ENCODE measurements around the gene TSPAN32.
"Not testable (repeated sequence)": the region's sequence is repeated elsewhere in the genome, so short reads cannot be mapped to it uniquely, and the experiment has no call there.

TSPAN32 gene

DNA sequence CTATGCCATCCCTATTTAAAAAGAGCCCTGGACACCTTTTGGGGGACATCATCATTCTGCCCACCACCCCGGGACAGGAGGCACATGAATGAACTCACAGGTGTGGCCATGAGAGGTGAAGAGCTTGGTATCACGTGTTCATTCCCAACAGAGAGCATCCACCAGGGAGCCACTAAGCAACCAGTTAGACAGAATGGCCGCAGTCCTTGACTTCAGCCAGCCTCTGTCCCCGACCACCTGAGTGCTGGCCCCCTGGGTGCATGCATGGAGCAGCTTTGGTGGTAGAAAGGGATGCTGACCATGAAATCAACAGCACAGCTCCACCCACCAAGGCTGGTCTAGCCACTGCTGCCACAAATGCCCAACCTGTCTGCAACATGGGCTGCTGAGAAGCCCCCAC is 44.2 kb downstream of the TSPAN32 start:
- DNase-seq = no peak

DNA sequence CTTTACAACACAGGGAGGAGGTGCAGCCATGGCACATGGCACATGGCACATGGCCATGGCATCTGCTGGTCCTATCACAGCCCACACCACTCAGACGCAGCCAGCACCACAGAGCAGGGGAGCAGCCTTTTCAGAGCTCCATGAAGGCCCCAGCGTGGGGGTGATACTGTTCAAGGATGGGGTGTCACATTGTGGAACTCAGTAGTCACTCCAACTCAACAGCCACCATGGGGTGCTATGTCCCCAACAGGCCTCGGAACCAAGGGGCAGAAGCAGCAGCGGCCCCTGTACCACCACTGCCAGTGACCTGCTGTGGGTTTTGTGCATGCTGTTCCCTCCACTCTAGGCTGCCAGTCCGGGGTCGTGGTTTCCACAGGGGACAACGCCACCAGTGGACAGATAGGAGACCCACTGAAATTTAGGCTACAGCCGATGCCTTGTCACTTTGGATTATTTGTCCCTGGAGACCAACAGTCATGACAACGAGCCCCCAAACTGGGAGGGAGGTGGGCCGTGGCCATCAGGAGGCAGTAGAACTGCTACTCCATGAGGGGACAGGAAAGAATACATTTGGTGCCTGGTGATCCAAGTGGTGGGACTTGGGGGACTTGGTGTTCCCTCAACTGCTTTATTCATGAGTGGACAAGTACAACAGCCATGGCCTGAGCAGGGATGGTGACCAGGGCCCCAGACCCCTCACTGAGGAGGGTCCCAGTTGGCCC is 44.9 kb downstream of the TSPAN32 start:
- no peak for DNase-seq

DNA sequence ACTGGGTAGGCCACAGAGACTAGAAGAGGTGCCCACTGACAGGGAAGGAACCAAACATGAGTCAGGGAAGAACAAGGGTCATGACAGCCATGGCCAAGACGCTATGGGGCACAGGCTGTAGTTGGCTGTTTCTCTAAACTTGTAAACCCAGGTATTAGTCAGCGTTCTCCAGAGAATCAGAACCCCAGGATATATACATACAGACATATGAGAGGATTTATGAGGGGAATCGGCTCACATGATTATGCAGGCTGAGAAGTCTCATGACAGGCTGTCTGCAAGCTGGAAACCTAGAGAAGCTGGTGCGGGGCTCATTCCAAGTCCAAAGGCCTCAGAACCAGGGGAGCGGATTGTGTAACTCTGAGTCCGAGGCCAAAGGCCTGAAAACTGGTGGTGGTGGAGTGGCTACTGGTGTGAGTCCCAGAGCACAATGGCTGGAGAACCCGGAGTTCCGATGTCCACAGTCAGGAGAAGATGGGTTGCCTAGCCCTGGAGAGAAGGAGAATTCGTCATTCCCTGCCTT is 45.6 kb downstream of the TSPAN32 start:
- no peak for DNase-seq

DNA sequence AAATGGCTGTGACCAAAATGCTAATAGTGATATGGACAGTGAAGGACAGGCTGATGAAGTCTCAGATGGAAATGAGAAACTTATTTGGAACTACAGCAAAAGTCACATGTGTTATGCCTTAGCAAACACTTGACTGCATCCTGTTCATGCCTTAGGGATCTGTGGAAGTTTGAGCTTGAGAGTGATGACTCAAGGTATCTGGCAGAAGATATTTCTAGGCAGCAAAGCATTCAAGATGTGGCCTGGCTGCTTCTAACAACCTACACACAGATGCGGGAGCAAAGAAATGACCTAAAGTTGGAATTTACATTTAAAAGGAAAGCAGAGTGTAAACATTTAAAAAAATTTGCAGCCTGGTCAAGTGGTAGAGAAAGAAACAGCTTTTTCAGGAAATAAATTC is 47.2 kb downstream of the TSPAN32 start:
- DNase-seq = no peak

DNA sequence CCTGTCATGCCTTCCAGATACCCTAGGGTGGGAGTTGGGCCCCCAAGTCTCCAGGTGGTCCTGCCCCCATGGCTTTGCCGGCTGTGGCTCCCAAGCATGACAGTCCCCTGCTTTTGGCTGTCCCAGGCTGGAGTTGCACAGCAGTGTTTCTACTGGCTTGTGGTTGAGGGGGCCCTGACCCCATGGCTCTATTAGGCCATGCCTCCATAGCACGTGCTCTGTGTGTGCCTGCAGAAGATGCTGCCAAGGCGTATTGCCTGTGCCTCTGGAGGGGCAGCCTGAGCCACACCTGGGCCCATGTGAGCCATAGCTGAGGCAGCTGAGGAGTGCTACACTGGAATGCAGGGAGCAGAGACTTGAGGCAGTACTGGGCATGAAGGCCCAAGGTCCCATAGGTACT is 49.9 kb downstream of the TSPAN32 start:
- DNase-seq = no peak

DNA sequence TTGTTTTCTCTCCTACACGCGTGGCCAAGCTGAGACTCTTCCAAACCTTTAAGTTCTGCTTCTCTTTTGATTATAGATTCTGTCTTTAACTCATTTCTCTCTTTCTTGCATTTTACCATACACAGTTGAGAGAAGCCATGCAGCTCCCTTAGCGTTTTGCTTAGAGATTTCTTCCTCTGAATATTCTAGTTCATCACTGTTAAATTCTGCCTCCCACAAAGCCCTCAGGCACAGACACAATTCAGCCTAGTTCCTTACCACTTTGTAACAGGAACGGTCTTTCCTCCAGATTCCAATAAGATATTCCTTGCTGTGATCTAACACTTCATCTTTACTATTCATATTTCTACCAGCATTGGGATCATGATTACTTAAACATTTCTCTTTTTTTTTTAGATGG is 50.6 kb downstream of the TSPAN32 start:
- no peak for DNase-seq

DNA sequence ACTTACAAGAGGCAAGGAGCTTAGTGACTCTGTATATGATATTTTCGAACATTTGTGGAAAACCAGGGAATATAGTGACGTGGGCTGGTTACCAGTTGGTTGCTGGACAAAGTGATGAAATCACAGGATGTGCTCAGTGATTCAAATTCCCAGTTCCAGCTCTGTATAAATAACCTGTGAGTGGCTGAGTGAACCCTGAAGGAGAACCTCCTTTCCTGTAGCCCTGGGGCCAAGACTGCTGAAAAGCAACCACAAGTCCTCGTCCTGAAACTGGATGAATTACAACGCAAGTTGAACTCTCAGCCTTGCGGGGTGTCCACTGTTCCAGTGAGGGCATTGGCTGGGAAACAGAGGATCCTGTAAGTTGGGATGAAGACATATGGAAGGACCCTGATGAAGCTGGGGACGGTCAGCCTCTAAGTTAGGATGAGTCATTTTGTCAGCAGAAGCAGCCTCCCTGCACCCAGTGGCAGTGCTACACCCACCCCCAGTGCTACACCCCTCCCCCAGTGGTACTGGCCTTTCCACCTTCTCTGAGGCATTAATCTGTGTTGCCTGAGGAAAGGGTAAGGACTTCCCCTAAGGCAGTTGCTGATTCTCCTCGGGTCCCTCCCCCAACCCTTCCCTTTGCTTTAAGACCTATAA is 53.3 kb downstream of the TSPAN32 start:
- DNase-seq = no peak

DNA sequence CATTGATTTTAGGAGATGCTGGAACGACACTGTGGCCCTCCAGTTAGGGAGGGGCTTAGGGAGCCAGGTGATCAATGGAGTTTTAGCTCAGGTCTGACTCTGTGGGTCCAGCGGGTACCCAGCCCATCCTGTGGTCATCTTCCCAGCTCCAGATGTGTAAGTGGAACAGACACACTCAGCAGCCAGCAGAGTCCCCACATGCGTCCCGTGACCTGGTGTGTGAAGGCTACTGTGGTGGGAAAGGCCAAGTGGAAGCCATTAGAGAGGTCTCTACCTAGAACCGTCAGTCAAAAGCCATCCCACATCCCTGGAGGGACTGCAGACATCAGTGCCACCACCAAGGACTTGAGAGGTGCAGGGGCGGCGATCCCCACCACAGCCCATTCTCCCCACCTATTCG is 55.4 kb downstream of the TSPAN32 start:
- DNase-seq = no peak

DNA sequence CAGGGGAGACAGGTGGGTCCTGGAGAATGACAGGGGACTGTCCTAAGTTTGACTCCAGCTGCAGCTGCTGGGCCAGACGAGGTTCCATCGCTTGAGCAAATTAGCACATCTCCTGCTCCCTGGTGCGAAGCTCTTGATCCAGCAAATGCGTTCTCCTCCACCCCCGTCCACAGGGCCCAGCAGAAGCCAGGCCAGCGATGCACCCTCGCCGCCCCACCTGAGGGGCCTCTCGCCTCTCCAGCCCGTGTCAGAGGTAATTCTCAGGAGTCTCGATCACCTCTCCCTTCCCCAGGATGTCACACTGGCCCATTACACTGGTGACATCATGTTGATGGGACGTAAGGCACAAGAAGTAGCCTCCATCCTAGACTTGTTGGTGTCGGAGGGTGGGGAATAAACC is 55.8 kb downstream of the TSPAN32 start:
- not testable (repeated sequence) for DNase-seq

DNA sequence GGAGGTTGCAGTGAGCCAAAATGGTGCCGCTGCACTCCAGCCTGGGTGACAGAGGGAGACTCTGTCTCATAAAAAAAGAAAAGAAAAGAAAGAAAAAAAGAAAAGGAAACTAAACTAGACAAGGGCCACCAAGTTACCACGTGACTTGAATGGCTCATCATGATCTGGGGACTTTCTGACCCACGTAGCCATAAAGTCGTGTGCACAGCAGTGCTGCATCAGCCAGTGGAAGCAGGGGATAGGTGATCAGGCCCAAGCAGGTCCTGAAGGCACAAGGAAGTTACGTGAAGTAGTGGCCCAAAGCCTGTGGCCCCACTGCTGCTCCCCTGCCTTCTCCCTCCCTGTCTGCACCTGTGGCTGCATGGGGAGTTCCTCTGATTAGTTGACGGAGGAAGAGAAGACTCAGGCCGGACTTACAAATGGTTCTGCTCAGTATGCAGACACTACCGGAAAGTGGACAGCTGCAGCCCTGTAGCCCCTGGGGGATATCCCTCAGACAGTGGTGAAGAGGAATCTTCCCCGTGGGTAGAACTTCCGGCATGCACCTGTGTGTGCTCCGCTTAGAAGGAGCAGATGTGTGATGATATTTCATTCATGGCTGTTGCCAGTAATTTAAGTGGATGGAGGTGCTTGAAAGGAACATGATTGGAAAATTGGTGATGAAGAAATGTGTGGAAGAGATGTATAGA is 57.1 kb downstream of the TSPAN32 start:
- no peak for DNase-seq

DNA sequence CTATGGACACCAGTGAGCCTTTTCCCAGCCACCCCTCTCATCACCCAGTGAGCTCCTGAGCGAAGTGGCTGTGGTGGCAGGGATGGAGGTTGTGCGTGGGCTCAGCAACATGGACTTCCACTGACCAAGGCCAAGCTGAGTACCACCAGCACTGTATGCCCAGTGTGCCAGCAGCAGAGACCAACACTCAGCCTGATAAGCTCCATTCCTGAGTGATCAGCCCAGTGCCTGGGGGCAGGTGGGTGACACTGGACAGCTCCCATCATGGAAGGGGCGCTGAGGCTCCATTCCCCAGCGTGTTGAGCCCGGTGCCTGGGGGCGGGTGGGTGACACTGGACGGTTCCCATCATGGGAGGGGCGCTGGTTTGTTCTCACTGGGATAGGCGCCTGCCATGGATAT is 57.7 kb downstream of the TSPAN32 start:
- DNase-seq = no peak

DNA sequence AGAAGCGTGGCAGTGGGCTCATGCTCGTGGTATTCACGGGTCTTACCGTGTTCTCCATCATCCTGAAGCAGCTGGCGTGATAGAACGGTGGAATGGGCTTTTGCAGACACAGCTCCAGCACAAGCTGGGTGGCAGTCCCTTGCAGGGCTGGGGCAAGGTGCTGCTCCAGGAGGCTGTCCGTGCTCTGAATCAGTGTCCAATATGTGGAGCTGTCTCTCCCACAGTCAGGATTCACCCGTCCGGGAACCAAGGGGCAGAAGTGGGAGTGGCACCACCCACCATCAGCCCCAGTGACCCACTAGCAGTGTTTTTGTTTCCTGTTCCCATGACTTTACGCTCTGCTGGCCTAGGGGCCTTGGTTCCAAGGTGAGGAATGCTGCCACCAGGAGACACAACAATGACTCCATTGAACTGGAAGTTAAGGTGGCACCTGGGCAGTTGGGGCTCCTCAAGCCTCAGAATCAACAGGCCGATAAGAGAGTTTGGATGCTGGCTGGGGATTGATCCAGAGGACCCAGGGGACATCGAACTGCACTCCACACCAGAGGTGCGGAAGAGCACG is 58.3 kb downstream of the TSPAN32 start:
- no peak for DNase-seq

DNA sequence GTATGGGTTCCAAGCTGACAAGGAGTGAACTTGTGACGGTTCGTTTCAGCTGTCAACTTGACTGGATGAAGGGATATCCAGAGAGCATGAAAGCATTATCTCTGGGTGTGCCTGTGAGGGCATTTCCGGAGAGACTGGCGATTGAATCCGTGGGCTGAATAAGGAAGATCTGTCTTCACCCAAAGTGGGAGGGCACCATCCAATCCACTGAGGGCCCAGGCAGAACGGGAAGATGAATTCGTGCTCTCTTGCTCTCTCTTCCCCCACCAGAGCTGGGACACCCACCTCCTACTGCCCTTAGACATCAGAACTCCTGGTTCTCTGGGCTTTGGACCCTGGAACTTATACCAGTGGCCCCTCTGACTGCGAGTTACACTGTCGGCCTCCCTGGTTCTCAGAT is 59.8 kb downstream of the TSPAN32 start:
- DNase-seq = no peak

DNA sequence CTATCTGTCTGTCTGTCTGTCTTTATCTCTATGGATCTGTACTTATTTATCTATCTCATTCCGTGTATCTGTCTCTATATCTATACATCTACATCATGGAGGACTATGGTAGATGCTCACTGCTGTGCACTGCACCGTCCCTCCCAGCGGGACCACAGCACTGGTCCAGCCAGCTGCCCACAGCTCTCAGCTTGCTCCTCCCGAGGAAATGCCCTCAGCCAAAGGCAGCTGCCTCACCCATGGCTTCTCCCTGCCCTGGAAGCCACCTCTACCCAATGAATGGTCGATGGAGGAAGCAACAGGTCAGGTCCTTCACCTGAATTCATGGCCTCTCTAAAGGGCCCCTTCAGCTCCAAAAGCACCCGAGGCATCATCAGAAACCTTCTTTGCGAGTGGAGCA is 60.6 kb downstream of the TSPAN32 start:
- no peak for DNase-seq

DNA sequence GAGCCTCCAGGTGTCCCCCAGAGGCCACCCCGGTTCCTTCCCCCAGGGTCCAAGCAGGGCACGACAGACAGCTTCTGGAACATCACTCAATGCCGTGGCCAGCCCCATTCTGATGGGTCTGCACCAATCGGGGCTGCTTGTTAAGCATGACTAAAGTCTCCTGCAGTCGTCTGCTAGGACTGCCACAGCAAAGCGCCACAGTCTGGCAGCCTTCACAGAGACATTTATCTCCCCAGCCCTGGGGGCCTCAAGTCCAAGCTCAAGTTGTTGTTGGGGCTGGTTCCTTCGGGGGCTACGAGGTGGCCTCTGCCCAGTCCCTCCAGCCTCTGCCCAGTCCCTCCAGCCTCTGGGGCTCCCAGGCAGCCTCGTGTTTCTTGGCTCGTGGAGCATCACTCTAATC is 61.3 kb downstream of the TSPAN32 start:
- no peak for DNase-seq

DNA sequence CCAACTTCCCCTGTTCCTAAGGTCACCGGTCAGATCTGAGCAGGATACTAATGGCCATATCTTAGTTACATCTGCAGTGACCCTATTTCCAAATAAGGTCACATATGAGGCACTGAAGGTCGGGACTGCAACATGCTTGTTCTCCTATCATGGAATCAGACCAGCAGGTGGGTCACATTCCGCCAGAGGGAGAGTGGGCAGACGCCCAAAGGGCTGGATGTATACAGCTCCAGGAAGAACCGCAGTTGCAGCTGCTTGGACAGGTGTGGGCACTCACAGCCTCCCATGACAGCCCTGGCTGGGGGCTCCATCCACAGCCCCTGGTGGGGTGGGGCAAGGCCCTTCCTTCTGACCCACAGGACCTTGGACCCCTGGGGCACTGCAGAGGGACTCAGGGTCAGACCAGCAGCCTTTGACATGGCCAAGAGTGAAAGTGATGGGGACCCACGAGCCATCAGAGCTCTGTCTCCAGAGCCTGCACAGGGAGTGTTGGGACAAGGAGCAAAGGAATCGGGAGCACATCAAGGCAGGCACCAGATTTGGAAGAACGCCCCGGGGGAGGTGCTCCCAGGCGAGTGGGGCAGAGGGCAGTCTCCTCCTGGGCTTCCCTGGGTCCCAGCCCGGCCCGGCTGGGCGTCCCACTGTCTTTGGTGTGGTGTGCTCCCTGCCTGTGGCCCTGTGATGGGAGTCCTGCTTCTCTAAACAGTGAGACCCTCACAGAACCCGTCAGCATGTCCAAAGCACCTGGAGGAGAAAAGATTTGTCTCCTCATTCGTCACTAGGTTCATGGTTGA is 62.0 kb downstream of the TSPAN32 start:
- no peak for DNase-seq

DNA sequence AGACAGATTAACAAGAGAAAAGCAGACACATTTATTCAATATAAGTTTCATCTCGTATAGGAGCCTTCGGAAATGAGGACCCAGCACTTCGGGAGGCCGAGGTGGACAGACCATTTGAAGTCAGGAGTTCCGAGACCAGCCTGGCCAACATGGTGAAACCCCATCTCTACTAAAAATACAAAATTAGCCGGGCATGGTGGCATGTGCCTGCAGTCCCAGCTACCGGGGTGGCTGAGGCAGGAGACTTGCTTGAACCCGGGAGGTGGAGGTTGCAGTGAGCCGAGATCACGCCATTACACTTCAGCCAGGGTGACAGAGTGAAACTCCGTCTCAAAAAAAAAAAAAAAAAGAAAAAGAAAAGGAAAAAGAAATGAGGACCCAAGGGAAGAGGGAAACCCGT is 62.6 kb downstream of the TSPAN32 start:
- not testable (repeated sequence) for DNase-seq

DNA sequence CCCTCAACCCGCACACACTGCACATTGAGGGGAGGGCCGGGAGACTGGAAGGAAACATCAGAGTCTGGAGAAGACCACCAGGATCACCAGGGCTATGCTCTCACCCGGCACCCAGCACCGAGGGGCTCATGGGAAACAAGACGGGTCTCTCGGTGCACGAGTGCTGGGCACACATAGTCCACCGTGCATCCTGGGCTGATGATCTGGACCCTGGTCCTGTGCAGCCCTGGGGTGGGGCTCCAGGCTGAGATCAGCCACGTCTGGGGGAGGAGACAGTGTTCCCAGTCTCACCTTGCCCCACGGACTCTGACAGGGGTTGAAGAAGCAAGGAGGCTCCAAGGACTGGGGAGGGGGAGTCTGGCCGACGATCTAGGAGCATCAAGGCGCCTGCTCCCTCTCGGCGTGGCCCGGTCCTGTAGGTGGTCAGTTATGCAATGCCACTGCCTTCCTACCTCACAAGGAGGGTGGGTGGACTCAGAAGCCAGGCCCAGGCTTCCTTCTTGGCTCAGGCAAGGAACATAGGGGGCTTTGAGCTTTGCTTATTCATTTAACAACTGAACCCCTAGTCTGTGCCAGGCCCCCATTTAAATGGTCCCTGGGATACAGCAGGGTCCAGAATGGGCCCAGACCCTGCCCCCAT is 63.9 kb downstream of the TSPAN32 start:
- DNase-seq = no peak

DNA sequence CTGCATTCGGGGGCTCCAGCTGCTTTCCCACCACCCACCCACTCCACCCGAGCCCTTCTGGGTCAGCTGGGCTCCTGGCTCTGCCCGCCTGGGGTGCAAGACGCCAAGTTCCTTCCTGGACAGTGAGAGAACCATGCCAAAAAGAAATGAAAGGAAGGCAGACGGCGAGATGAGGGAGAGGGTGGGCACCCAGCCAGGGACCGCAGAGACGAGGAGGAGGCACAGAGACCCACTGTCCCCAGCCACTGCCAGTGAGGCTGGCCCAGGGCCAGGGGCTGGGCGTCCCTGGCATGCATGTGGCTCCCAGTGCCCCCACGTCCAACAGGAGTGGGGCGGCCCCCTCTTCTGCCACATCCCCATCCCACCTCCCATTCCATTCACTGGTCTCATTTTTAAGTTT is 64.5 kb downstream of the TSPAN32 start:
- DNase-seq = no peak

DNA sequence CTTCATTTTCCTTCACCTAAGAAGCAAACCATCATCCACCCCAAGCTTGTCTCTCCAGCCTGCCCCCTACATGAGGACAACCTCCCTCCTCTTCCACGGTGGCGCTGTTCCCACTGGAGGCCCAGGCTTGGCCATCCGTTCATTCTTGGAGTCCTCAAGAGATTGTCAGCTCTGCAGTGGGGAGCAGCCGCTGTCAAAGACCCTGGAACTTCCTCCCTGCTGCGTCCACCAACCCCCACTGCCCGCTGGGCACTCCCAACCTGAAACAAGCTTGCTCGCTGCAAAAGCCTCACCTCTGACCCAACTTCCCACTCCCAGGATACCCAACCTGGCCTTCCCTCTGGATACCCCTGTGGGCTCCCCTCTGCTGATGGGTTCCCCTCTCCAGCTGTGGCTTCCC is 64.9 kb downstream of the TSPAN32 start:
- DNase-seq = no peak

DNA sequence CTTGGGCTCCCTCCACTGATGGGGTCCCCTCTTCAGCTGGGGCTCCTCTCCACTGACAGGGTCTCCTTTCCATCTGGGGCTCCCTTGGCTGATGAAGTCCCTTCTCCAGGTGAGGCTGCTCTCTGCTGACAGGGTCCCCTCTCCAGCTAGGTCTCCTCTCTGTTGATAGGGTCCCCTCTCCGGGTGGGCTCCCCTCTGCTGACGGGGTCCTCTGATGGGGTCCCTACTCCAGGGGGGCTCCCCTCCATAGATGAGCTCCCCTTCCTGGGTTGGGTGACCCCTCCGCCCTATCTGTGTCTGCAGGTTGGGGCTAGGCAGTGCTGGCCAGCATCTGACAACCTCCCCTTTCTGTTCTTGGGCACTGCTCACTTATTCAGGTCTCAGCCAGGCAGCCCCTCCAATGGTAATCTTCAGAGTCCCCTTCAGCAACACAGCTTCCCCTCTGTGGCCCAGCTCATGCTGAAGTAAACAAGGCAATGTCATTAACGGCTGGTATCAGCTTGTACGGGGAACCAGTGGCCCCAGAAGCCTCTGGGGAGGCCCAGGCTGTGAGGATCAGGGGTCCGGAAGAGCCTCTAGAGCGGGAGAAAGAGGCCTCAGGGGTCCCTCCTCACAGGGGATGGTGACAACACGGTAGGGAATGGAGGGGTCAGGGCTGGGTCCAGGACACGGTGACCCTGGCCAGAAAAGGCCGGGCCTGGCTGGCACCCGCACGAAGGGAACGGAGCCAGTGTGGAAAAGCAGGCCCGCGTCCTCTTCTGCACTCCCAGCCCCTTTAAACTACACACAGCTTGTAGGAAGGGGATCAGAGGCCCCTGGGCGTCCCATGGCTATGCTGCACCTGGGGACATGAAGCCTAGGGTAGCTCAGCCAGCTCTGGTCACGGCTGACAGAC is 65.7 kb downstream of the TSPAN32 start:
- DNase-seq = no peak

Data from NCI-H774 (cell line).